ENCODE measurements around the gene MRAS.
A peak's percentile ranks its signal among the peaks of the same experiment; 100 is the strongest.

MRAS gene

GRCh38 chr3:138364356-138365252 lies 16.2 kb downstream of the MRAS start:
- no peak for DNase-seq (ENCODE audit: low read depth)
- no peak overlapping the region for H3K4me3 ChIP-seq (ENCODE audit: control insufficient read depth, low read depth, low read length)
- TF ChIP-seq CTCF (conservative IDR thresholded peaks at IDR 0.05; ENCODE audit: control insufficient read depth, insufficient read depth, low read depth, low read length) = no peak

GRCh38 chr3:138365253-138365555 lies 16.8 kb downstream of the MRAS start:
- no peak for TF ChIP-seq CTCF (conservative IDR thresholded peaks at IDR 0.05; ENCODE audit: control insufficient read depth, insufficient read depth, low read depth, low read length)
- no peak for DNase-seq (ENCODE audit: low read depth)

GRCh38 chr3:138366006-138366759 lies 17.8 kb downstream of the MRAS start:
- no peak for TF ChIP-seq CTCF (conservative IDR thresholded peaks at IDR 0.05; ENCODE audit: control insufficient read depth, insufficient read depth, low read depth, low read length)
- no peak overlapping the region for H3K4me3 ChIP-seq (ENCODE audit: control insufficient read depth, low read depth, low read length)
- DNase-seq (ENCODE audit: low read depth) = no peak

More at GRCh38 chr3:138365253-138365555, 16.8 kb downstream of the MRAS start:
- H3K4me3 ChIP-seq (ENCODE audit: control insufficient read depth, low read depth, low read length) = no peak overlapping the region

GRCh38 chr3:138367326-138367850 lies 19.0 kb downstream of the MRAS start:
- DNase-seq (ENCODE audit: low read depth) = no peak
- no peak for TF ChIP-seq CTCF (conservative IDR thresholded peaks at IDR 0.05; ENCODE audit: control insufficient read depth, insufficient read depth, low read depth, low read length)
- H3K4me3 ChIP-seq (ENCODE audit: control insufficient read depth, low read depth, low read length) = no peak overlapping the region

- H3K4me3 ChIP-seq (ENCODE audit: control insufficient read depth, low read depth, low read length) = no peak overlapping the region
- no peak for TF ChIP-seq CTCF (conservative IDR thresholded peaks at IDR 0.05; ENCODE audit: control insufficient read depth, insufficient read depth, low read depth, low read length)
- peak; percentile 35 for DNase-seq (ENCODE audit: low read depth)
Observed at GRCh38 chr3:138367911-138368310, 19.5 kb downstream of the MRAS start.

- H3K4me3 ChIP-seq (ENCODE audit: control insufficient read depth, low read depth, low read length) = no peak overlapping the region
- no peak for DNase-seq (ENCODE audit: low read depth)
- no peak for TF ChIP-seq CTCF (conservative IDR thresholded peaks at IDR 0.05; ENCODE audit: control insufficient read depth, insufficient read depth, low read depth, low read length)
Observed at GRCh38 chr3:138369151-138369900, 20.9 kb downstream of the MRAS start.

All from fibroblast of mammary gland (primary cell).